DMS153 treated with DMSO at 0.1 percent for 48 hours (cell line): ENCODE results near the gene TLE3.
"Not testable (repeated sequence)": the region's sequence is repeated elsewhere in the genome, so short reads cannot be mapped to it uniquely, and the experiment has no call there.

Experiments used
- DNase-seq: peaks from one replicate; lab custom pipeline; 2025; ENCODE audit not compliant: unreplicated experiment; lab: John Stamatoyannopoulos, UW

Gene TLE3

DNA sequence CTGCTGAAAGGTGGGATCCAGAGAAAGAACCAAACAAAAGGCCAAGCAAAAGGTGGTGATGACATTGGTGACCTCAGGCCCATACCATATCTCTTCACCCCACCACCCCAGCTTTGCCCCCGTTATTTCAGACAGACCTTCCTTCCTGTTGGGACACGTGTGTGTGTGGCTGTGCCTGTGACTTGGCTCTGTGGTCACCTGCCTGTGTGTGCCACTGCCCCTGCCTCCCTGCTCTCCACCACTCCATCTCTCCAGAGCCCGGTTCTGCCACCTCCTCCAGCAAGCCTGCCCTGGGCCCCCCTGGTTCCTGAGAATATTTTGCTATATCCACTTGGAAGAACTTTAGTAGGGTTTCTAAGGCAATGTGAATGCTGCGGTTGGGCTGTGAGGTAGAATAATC is 28.6 kb upstream of the TLE3 start:
- no peak for DNase-seq

DNA sequence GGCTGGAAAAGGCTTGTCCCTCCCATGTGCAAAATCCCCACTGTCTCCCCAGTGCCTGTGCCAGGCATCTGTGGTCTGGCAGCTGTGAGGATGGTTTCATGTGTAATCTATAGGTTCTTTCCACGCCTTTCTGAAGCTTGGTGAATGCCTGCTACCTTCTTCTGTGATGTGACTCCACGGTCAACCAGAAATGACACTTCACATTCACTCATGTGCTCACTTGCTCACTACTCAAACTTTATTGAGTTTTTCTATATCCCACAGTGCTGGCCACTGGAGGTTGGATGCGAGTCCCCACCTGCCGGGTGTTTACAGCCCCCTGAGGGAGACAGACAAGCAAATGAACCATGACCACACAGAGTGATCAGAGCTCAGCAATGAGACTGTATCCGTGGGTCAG is 27.9 kb upstream of the TLE3 start:
- DNase-seq: no peak

DNA sequence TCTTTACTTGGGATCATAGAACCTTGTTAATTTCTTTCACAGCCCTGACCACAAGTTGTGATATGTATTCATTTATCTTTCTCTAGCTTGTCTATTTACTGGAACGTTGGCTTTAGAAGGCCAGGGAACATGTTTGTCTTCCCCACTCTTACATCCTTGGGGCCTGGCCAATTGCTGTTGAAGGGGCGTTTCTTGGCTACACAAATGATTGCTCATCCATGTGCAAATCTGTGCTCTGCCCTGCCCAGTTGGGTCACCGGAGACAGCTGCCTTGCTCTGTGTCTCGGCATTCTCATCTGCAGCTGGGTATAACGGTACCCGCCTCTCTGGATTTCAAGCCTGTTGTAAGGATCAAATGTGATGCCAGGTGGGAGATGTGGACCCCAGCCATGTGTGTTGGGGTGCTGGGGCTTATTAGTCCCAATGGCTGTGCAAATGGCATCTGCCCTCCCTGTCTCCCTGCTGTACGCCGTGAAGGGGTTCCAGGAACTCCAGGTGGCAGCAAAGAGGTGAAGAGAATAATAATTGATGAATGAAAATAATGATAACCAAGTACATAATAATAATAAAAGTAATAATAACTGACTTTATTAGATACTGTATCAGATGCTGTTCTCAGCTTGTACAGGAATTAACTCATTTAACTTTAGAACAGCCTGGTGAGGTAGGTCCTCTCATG is 24.0 kb upstream of the TLE3 start:
- no peak for DNase-seq

DNA sequence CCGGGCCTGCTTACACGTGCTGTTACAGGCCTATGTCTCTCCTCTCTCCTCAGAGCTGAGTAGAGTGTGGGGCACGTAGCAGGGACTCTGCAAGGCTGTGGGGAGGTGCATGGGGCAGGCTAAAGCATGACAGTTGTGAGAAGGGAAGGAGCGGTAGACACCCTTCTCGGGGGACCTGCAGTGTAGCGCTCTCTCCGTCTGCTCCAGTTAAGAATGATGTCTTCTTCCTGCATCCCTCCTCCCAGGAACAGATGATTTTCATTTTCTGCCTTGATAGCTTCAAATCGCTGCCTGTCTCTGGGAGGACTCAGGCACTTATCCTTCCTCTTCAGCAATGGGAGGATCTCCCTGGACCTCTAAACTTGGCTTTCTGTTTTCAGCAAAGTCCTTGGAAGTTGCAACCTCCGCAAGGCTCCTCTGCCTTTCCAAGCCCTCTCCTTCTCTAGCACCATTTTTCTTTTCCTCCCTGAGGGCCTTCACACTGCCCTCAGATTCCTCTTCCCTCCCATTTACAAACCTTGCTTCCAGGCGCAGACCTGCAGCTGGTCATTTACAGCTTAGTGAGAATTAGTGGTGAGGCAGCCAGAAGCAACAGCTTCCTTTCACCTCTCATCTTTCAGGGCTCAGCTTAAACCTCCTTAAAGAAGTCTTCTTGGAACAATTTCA is 23.4 kb upstream of the TLE3 start:
- DNase-seq: no peak

DNA sequence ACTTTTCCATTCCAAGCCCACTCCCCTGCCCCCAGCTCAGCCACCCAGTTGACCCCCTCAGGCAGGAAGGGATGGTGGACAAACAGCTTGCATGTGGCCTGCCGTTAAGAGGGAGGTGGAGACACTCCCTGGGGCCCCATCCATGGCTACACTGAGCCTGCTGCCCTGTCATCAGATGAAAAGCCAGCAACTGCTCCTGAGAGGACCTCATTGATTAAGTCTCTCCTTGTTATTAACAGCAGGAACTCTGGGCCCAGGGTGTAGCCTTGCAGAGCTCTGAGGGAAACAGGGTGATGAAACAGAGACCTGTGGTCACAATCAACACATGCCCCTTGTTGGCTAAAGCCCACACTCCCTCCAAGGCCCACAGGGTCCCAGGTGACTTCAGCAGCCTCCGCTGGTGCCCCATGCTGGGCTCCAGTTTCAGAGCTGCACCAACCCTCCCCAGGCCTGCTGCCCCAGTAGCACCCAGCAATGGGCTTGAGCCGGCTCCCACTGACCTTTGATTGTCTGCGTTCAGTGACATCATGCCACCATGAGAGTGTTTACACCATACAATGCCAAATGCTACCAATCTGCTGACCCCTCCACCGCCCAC is 22.3 kb upstream of the TLE3 start:
- DNase-seq: no peak

DNA sequence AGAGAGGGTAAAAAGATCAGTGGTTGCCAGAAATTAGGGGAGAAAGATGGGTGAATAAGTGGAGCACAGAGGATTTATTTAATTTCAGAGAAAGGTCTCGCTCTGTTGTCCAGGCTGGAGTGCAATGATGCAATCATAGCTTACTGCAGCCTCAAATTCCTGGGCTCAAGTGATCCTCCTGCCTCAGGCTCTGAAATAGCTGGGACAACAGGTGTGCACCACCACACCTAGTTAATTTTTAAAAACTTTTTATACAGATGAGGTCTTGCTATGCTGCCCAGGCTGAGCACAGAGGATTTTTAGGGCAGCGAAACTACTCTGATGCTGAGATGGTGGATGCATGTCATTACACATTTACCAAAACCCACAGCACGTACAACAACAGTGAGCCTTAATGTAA is 20.9 kb upstream of the TLE3 start:
- DNase-seq: no peak

DNA sequence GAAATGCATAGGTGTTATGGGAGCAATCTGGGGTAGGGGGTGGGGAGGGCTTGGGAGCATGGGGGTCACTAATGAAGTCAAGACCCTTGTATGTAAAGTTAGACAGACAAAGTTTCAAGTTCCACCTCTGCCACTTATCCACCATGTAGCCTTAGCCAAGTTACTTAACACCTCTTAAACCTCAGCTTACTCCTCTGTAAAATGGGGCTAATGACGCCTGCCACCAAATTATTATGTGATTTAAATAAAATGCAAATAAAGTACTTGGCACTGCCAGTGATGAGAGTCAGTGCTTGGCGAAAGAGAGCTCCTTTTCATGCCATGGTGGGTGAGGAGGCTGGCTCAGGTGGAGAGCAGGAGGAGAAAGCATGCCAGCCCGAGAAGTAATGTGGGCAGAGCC is 18.6 kb upstream of the TLE3 start:
- DNase-seq: no peak

DNA sequence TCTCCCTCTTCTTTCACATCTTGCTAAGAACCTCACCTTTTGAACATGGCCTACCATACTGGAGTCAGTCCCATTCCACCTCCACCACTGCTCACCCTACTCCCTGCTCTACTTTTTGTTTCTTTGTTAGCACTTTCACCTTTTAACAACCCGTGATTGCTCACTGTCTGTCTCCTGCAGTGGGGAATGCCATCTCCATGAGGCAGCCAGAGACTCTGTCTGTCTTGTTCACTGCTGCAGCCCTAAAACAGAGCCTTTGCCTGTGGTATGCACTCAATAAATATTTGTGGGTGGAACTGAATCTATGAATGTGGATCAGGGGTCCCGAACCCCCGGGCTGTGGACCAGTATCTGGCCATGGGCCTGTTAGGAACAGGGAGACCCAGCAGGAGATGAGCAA is 16.5 kb upstream of the TLE3 start:
- DNase-seq: no peak

DNA sequence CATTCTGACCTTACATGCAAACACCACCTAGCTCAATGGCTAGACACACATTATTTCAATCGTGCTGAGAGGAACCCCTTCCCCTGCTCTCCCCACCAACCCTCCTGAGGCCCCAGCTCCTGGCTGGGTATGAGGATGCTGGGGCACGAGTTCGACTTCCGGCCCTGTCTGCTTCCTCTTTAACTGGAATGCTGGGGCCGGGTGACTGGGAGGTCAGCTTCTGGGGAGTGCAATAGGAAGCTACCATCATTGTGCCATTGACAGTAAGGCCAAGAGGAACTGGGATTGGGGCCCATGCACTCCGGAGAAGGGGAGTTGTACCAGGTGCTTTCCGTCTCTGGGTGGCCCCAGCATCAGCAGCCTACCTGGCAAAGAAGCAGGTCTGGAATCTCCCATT is 15.6 kb upstream of the TLE3 start:
- no peak for DNase-seq

DNA sequence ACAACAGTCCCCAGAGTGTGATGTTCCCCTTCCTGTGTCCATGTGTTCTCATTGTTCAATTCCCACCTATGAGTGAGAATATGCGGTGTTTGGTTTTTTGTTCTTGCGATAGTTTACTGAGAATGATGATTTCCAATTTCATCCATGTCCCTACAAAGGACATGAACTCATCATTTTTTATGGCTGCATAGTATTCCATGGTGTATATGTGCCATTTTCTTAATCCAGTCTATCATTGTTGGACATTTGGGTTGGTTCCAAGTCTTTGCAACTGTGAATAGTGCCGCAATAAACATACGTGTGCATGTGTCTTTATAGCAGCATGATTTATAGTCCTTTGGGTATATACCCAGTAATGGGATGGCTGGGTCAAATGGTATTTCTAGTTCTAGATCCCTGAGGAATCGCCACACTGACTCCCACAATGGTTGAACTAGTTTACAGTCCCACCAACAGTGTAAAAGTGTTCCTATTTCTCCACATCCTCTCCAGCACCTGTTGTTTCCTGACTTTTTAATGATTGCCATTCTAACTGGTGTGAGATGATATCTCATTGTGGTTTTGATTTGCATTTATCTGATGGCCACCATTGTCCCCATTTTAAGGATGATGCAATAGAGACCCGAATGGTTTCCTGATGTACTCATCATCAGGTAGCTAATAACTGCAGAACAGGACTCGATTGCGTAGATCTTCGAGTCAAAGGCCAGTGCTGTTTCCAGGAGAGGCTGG is 15.0 kb upstream of the TLE3 start:
- DNase-seq: not testable (repeated sequence)

DNA sequence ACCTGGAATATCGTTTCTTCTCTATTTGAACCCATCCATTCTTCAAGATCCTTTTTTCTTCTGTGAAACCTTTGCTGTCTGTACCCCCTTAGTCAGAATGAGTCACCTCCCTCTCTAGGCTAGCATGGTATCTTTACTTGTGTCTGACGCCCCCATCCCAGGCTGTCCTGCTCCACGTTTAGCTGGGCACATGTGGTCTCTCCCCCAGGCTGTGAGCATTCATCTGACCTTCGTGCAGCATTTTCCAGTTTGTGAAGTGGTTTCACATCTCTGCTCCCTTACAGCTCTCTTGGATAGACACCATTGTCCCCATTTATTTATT is 14.3 kb upstream of the TLE3 start:
- no peak for DNase-seq

DNA sequence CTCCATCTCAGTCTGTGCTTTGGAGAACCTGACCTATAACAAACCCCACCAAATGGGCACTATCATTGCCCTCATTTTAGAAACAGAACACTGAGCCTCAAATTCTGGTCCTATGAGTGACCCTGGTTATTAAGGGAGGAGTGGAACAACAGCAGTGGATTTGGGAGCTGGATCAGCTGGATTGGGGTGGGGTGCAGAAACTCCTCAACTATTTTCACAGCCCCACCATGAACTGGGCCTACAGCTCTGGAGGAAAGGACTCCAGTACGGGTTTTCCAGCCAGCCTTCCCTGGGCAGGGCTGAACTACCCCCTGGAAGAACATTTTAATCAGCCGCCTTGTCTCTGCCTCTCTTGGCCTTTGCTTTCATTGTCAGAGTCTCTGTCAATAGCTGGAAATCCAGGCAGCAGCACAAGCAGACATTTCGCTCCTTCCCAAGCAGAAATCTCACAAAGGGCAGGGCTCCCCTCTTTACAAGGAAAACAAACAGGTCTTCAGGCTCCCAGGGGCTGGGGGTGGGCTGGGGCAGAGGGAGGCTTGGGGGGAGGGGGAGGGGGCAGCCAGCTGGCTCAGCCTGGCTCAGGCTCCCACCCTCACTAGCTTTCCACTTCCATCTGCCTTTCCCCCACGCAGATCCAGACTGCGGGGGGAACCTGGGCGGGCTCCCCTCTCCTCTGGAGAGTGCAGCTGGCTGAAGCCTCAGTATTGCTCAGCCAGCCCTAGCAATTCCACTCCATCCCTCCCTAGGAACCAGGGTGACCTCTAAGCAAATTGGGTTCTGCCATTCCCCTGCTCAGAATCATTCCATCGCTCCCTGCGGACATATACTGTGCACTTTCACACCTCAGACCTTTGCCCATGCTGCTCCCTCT is 13.7 kb upstream of the TLE3 start:
- DNase-seq: peak; percentile 54

DNA sequence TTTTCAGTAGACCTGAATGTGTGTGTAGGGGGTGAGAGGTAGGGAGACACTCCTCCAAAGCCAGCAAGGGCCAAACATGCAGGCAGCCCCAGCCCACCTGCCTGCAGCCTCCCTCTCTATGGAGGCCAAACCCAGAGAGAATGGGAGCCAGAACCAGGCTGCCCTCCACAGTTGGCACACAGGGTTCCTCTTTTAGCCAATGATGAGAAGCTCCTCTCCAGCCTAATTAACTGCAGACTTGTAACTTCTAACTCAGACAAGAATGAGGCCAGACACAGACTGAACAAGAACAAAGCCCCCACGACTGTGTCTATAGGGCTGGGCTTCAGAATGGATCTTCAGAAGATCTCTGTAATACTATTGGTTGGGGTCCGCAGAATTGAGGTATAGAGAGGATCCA is 12.3 kb upstream of the TLE3 start:
- DNase-seq: no peak

DNA sequence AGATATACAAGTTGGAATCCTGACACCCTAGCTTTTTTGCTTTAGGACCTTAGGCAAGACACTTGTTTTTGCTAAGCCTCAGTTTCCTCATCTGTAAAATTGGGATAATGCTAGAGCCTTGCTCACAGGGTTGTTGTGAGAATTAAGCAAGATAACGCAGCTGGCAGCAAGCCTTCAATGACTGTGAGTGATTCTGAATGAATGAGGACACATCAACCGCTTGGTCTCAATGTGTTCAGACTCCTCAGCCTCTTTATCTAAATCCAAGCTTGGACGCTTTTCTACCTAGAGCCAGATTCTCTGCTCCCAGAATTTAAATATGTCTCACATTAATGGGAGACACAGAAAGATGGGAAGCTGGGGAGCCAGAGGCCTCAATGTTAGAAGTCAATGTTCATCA is 11.8 kb upstream of the TLE3 start:
- DNase-seq: no peak

DNA sequence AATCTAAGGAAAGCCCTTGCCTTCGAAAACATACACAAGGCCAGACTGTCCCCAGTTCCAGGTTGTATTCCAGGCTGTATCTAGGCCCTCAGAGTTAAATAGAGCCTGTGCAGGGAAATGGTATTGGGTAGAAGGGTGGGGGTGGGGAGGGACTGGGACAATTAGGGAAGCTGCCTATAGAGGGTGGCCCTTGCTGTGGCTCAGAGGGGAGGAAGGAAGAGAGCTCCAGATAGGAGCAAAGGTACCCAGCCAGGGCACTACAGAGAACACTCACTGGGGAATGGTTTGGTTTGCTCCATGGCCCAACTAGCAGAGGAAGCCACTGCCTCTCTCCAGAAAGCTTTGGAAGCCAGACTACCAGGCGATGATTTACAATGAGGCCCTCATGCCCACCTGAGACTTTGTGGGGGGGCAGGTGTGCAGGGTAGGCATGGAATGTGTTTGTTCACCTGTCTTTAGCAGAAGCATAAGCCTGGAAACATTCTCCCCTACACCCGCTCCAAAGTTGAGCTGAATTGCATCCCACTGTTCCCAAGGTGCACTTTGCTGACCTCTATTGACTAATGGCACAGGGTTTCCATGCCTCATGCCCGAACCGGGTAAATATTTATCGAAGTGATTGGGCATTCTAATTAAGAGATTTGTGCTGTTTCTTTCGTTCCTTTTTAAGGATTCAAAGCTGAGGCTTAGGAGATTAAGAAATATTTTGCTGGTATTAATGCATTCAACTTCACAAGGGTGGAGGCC is 6.3 kb upstream of the TLE3 start:
- DNase-seq: no peak

DNA sequence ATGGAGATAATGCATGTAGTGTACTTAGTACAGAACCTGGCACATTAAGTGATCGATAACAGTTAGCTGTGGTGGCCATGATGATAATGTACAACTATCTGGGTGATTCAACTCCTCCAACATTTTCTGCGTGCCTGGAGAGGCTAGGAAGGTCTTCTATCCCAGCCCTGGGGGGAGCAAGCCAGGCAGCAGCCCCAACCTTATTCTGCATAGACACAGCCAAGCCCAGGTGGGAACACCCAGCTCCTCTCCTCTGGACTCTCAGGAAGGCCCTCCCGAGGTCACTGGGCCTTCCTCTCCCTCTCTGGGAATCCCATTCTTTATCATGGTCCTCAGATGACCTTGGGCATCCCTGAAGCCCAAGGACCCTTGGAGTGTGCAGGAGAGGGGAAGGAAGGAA is 5.1 kb upstream of the TLE3 start:
- no peak for DNase-seq

DNA sequence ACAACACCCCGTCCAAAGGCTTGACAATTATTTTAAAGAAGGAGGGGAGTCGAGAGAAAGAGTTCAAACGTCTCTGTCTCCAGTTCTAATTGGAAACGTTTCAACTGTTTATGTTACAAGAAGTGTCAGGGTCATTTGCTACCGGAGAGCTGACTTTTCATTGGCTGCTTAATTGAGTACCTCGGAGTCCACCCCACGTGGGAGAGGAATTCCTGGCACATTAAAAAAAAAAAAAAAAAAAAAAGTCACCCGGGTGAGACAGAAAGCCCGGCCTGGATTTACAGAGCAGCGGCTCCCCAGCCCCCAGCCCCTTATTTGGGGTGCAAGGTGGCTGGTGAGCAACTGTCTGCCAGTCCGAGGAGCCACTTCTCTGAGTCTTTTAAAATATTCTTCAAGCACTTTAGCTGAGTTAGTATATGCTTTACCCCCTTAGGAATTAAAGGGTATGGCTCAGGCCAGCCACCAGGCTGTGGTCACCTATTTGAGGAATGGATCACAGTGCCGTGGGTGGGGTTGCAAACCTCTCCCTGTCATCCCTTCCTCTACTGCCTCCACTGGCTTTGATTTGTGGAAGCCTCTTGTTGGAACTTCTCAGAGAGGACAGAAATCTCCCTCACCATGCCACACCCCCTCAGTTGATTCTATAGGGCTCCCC is 3.9 kb upstream of the TLE3 start:
- peak; percentile 67 for DNase-seq

DNA sequence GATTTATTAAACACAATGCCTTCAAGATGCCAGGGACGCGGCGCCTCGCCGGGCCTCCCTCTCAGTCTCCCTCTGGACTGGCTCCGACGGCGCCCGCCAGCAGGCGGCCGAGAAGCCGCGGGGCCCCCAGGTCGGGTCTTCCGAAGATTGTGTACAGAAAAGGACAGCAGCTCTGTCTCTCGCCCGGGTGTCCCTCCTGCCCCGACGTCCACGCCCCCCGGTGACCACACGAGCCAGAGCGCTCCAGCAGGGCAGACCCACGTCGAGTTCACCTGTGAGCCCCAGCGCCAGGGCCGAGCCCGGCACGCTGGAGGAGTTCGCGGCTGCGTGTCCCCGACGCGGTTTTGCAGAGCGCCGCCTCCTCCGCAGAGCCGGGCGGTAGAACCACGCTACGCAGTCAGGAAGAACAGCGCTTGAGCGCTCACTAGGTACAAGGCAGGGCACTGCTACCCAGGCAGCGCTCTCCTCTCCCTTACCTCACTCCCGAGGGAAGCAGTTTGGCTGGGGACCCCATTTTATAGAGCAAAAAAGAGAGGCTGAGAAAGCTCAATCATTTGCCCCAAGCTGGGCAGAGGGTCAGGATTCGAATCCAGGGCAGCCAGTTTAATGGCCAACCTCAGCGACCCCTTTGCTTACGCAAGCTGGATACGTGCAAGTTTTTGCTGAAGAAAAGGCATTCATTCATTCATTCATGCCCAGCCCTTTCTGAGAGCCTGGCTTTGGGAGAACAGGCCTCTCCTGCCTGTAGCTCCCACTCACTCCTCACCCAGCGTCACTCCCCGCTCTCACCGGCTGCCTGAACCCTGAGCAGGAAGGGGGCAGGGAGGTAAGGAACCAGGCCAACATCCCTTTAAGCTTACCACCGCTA is 3.0 kb upstream of the TLE3 start:
- DNase-seq: peak; percentile 18

DNA sequence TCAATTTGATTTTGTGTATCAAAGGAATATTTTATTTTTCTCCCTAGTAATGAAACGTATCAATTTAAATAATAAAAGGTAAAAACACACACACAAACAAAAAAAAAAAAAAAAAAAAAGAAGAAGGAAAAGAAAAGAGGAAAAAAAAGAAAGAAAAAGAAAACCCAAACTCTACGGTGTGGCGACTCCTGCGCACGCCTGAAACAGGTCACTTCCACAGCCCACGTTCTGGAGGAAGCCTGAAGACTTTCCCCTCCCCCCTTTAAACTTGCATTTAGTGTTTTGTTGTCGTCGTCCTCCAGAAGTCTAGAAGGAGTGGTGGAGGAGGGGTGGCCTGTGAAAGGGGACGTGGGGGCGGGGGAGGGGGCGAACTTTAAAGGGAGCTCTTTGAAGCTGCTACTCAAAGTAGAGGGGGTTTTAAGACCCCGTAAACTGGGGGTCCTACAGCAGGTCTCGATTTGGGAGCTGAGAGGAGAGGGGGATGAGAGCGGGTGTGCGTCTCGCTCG is 2.3 kb upstream of the TLE3 start:
- no peak for DNase-seq
